MV-4-11 (cell line): ENCODE measurements around the gene PPP1CA.

Experiments
- DNase-seq: peaks from one replicate; lab custom pipeline; 2025; lab: John Stamatoyannopoulos, UW

The PPP1CA gene

GRCh38 chr11:67369275-67369674, 32.4 kb downstream of the PPP1CA start:
- DNase-seq = no peak

GRCh38 chr11:67368621-67369020, 33.0 kb downstream of the PPP1CA start:
- no peak for DNase-seq

GRCh38 chr11:67367761-67368227, 33.9 kb downstream of the PPP1CA start:
- DNase-seq = no peak

- DNase-seq = no peak
Observed at GRCh38 chr11:67366961-67367760, 34.5 kb downstream of the PPP1CA start.

GRCh38 chr11:67366546-67366945, 35.1 kb downstream of the PPP1CA start:
- DNase-seq = no peak

GRCh38 chr11:67365736-67366444, 35.8 kb downstream of the PPP1CA start:
- DNase-seq = no peak

- no peak for DNase-seq
Observed at GRCh38 chr11:67364783-67365722, 36.6 kb downstream of the PPP1CA start.

GRCh38 chr11:67364169-67364568, 37.5 kb downstream of the PPP1CA start:
- DNase-seq = no peak

GRCh38 chr11:67357831-67358670, 43.6 kb downstream of the PPP1CA start:
- no peak for DNase-seq

GRCh38 chr11:67356864-67357561, 44.6 kb downstream of the PPP1CA start:
- DNase-seq = peak; percentile 87

- DNase-seq = no peak
Observed at GRCh38 chr11:67356387-67356863, 45.2 kb downstream of the PPP1CA start.

- no peak for DNase-seq
Observed at GRCh38 chr11:67355794-67356386, 45.8 kb downstream of the PPP1CA start.

GRCh38 chr11:67355023-67355793, 46.5 kb downstream of the PPP1CA start:
- no peak for DNase-seq

- DNase-seq = peak; percentile 72
Observed at GRCh38 chr11:67354075-67355022, 47.3 kb downstream of the PPP1CA start.

- peak; percentile 99 for DNase-seq
Observed at GRCh38 chr11:67353317-67354074, 48.2 kb downstream of the PPP1CA start, which contains the start of gene POLD4. Gene POLD4 (minus strand): TSS chr11:67353546. CDS start chr11:67353399, 147 bp downstream.

- peak; percentile 40 for DNase-seq
Observed at GRCh38 chr11:67352546-67353316, 48.9 kb downstream of the PPP1CA start.
